HG03060 (cell line): ENCODE results near the gene NFX1.

Experiments used
- ATAC-seq: cut with Tn5 transposase; IDR thresholded peaks from one replicate; pipeline ENCODE4 v1.9.1; 2021; ENCODE audit warnings: low read depth, moderate number of reproducible peaks; ENCODE audit not compliant: unreplicated experiment

NFX1 gene

DNA sequence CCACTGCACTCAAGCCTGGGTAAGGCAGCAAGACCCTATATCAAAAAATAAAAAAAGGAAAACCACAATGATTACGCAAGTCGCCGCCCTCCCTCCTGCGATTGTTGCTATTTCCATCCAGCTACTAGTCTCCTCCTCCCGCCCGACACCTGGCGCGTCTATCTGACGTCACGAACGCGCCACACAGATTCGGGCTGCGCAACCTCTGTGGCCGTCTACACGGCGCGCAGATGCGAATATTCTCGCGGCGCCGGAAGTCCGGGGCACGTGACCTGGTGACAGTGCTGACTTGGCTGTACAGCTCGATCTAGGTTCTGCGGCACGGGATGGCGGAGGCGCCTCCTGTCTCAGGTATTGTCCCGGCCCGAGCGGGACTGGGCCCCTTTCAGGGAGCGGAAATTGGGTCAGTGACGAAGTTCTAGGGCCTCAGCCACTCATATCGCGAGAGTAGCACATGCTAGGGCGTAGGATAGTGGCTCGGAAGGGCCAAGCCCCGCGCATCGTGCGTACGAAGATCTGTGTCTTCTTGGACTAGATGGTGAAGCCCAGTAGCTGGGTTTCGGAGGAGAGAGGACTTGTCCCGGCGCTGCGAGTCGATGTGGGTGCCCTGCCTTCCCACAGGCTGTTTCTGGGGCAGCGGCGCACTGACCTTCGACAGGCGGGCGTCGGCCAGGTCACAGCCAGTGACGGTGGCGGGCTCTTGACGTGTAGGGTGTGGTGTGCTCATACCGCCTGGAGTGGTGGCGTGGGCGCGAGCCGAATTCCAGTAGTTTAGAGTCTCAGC lies at the start of gene NFX1:
Gene NFX1, plus strand, starts transcription at position 270 of the 784 bp plus-strand sequence. Its CDS starts 57 bp downstream, at position 327.
- peak; percentile 92 for ATAC-seq

DNA sequence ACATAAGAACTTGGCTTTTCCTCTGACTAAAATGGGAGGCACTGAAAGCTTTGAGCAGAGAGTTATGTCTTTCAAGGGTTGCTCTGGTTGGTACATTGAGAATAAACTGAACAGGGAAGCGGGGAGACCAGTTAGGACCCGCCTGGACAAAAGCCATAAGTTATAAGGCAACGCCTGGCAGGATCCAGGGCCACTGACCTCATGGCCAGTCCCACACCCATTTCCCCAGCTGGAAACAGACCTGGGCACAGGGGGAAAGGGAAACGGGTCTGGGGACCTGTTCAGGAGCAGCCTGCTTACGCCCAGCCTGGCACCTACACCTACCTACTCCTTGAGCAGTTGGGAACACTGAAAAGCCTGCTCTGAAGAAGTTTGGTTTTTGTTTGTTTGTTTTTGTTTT lies 49.0 kb upstream of the NFX1 start:
- no peak for ATAC-seq

DNA sequence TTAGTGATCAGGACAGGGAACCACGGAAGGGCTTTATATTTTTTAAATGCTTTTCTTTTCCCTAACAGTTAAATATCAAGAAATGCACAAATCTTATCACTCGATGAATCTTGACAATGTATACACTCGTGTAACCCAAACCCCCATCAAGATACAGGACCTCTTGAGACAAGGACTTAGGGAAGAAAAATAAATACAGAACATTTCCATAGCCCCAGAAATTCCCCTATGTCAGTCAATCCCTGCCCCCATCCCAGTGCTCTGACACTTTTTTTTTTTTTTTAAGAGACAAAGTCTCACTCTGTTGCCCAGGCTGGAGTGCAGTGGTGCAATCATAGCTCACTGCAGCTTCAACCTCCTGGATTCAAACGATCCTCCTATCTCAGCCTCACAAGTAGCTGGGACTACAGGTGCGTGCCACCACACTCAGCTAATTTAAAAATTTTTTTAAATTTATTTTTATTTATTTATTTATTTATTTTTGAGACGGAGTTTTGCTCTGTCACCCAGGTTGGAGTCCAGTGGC lies 47.6 kb upstream of the NFX1 start:
- no peak for ATAC-seq

- ATAC-seq: no peak
These were observed 46.1 kb upstream of the NFX1 start for GRCh38 chr9:33244137-33244784.

- no peak for ATAC-seq
These were observed 45.0 kb upstream of the NFX1 start for GRCh38 chr9:33245341-33245740.

GRCh38 chr9:33246269-33246860 lies 44.0 kb upstream of the NFX1 start:
- ATAC-seq: no peak

DNA sequence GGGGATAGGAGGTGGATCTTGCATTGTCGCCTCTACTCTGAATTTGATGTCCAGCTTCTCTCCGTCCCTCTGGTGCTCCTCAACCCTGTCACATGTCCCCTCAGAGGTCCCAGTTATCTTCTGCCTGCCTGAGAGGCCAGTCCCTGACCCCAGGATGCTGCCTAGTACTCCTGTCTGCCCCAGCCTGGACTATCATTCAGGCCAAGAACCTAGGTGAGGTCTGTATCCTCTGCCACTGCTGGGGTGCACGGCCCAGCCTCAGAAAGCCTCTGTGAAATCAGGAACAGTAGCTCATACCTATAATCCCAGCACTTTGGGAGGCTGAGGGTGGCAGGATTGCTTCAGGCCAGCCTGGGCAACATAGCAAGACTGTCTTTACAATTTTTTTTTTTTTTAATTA lies 41.7 kb upstream of the NFX1 start:
- ATAC-seq: no peak

- peak; percentile 33 for ATAC-seq
These were observed 41.1 kb upstream of the NFX1 start for GRCh38 chr9:33249087-33249658.

DNA sequence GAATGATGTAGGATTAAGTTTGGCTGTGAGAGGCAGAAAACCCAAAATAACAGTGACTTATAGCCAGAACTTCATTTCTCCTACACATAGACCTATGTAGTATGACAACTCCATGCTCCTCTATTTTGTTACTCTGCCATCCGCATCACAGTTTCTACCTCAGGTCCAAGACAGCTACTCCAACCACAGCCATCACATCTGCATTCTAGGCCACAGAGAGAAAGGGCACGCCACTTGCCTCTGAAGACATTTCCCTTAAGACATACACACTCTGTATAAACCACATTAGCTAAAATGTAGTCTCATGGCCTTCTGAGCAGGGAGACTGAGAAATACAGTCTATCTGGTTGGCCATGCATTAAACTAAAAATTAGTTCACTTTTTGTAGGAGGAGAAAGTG lies 40.3 kb upstream of the NFX1 start:
- ATAC-seq: no peak

GRCh38 chr9:33250458-33250995 lies 39.8 kb upstream of the NFX1 start:
- no peak for ATAC-seq

DNA sequence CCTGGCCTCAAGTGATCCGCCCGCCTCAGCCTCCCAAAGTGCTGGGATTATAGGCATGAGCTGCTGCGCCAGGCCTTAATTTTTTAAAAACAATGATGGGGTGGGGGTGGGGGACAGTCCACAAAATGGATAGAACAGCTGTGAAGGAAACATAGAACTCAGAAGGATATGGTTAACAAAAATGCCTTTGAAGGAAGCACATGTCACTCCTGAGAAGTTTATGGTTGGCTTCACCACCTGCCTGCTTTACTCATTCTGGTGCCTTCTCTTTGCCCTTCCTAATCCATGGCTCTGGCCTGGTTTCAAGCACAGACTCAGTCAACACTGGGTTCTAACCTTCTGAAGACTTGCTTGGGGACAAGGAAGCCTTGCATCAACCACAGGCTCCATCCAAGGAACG lies 36.1 kb upstream of the NFX1 start:
- no peak for ATAC-seq

GRCh38 chr9:33255014-33255413 lies 35.3 kb upstream of the NFX1 start:
- no peak for ATAC-seq

DNA sequence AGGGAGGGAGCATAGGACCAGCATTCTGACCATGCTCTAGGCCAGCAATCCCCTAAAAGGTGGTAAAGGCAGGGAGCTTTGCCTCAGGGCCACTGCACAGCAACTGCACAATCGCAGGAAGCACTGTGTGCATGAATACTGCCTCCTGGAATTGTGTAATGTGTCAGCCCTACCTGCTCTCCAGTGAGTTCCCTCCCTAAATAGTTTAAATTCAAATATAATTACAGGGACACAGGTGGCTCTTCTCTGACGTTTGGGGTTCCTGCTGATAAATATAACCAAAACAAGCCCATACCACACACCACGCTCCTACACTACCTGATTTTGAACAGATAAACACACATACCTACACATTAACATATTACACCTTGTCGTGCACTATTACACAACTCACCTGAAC lies 34.8 kb upstream of the NFX1 start:
- ATAC-seq: no peak

DNA sequence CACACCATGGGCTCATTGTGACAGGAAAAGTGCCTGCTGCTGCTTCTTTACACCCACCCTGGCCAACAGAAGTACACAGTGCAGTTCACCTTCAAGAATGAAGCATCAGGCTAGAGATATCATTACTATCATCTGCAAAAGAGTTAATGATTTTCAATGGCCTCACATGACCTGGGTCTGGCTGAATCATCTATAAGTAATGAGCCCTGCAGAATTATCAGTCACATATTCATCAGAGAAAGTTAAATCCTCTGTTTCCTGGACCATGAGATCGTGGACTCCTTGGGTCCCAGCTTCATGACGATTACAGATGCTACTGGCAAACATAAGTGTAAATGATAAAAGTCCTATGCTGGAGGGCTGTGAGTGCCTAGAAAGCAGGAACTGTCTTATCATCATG lies 34.1 kb upstream of the NFX1 start:
- ATAC-seq: no peak

DNA sequence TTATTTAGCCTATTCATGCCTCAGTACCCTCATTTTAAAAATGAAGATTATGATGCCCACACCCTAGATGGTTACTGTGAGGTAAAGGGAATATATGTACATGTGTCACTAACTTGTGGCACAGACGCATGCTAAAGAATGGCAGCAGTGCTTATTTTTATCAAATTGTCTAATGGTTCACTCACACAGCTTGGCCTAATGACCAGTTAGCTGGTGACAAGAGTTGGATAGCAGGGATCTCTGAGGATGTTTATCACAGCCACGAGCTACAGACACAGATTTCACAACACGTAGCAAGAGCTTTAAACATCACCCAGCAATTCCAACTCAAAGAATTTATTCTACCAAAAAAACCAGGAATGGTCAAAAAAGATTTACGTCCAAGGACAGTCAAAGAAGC lies 33.0 kb upstream of the NFX1 start:
- ATAC-seq: no peak

DNA sequence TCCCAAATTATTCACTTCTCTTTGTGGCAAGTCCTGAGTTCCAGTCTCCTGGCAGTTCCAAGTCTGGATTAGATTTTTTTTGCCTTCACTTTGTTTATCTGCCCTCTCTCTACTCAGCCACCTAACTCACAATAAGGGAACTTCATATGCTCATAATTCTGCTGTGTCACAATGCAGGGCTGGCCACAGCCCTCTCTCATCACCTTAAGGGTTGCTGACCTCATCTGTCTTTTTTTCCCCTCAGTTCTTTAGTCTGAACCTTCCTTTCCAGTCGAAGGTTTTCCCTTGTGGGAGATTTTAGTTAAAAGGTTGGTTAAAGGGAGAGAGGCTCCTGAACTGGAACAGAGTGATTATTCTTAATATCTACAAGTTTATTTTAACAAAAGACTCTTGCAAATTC lies 29.9 kb upstream of the NFX1 start:
- no peak for ATAC-seq

DNA sequence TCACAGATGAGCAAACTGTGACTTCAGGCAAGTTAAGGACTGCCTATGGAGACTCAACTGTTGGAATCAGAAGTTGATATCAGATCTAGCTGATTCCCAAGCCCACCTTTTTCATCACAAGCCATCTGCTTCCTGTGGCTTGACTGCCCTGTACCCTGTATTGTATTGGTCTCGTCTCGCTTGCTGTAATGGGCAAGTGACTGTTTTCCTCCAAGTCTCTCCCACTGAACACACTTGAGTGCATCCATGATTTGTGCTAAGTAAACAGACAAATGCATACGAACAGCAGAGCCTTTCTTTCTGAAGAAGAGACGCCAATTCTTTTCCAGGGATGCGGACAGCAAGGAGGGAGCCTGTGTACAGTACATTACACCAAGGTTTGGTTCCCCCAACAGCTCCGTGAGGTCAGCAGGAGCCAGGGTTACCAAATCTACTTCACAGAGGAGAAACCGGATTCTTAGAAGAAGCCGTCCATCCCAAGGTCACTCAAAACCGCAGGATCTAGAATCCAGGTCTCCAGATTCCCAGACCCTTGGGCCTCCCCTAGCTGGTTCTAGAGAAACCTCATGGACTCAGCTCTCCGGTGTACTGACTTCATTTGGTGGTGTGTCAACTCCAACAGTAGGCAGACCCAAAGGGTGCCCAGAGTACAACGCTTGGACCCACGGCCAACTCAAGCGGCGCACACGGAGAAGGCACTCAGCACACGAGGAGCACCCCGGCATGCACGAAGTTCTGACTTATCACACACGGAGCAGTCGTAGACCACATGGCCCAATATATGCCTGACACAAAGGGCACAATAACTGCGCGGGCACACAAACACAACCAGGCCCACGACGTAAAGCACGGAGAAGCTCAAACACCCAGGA lies 26.9 kb upstream of the NFX1 start:
- ATAC-seq: no peak

DNA sequence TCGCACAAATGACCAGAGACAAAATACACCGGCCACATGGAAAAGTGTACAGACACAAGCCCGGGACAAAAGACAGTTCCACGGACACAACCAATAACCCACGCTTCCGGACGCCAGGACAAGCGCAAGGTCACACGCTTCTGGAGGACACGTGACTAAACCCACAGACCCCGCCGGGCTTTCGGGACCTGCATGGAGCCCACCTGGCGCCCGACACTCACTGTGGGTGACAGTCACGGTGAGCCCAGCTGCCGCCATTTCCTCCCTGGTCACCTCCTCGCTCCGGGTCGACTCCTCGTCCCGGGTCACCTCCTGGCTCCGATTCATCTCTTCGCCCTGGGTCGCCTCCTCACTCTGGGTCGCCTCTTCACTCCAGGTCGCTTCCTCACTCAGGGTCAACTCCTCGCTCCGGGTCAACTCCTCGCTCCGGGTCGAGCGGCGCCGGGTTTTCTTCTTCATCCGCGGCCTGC lies 26.3 kb upstream of the NFX1 start:
- no peak for ATAC-seq

DNA sequence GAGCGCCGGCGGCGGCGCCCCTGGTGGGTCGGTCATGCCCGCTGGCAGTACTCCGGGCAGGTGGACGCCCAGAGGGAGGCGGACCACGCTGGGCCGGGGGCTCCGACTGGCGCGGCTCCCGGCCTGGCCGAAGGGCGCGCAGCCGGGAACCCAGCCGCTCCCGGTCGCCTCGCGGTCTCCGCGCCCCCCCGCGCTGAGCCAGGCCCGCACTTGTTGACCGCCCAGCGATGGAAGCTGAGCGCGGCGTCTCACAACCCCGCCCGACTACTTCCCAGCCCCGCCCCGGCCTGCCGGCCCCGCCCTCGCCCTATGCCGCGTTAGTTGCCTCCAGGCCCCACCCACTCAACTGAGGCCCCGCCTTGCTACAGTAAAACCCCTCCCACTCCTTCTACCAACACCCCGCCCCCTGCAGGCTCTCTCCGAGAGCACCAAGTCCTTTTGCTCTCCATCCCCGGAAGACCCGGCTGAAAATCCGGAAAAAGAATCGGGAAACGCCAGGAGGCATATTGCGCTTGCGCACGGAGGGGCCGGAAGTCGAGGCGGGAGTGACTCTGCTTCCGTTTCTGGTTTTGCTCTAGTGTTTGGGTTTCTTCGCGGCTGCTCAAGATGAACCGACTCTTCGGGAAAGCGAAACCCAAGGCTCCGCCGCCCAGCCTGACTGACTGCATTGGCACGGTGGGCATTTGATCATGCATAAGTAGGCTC lies 25.7 kb upstream of the NFX1 start, which contains the start of the genes BAG1 and CHMP5:
Gene BAG1, minus strand, starts transcription at position 236 of the 705 bp plus-strand sequence.
Gene CHMP5, plus strand, starts transcription at position 577 of the 705 bp plus-strand sequence. Its CDS starts 30 bp downstream, at position 607.
- peak; percentile 88 for ATAC-seq
